Stimulated activated naive CD8-positive, alpha-beta T cell treated with anti-CD3 and anti-CD28 coated beads, Interleukin-15, Interleukin-2, amounts not matched to agents 100 ng/mL and 50 ng/mL, for 24 hours (primary cell): ENCODE measurements around the gene AUTS2.

Experiments
- H3K27ac Mint-ChIP-seq: one replicate; pipeline ENCODE4 v1.8.0; 2021; ENCODE audit warnings: mild to moderate bottlenecking, mixed read lengths
- H3K27me3 Mint-ChIP-seq: one replicate; pipeline ENCODE4 v1.8.0; 2021; ENCODE audit warnings: mixed read lengths
- H3K36me3 Mint-ChIP-seq: one replicate; pipeline ENCODE4 v1.8.0; 2021; ENCODE audit warnings: low read depth, mixed read lengths
- H3K4me1 Mint-ChIP-seq: one replicate; pipeline ENCODE4 v1.8.0; 2021; ENCODE audit warnings: low read depth, mixed read lengths
- H3K4me3 Mint-ChIP-seq: one replicate; pipeline ENCODE4 v1.8.0; 2021; ENCODE audit warnings: mild to moderate bottlenecking, mixed read lengths
- H3K9me3 Mint-ChIP-seq: one replicate; pipeline ENCODE4 v1.8.0; 2021; ENCODE audit warnings: mixed read lengths

AUTS2 gene

DNA sequence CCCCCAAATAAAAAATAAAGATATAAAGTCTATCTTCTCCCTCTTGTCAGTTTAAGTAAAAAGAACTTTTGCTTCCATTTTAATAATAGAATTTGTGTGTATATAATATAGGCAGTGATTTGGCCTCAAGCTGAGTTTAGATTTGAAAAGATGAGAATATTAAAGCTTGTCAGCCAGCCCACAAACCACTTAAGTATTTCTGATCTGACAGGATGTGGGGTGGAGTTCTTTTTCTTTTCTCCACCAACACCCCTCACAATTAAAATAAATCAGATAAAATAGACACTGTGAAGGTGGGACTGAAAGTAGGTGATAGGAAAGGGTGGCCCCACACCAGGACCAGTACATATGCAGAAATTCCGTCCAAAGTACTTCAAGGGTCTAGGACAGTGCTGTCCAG is 714.1 kb downstream of the AUTS2 start:
- H3K27ac Mint-ChIP-seq, result no peak overlapping the region
- no peak overlapping the region for H3K4me3 Mint-ChIP-seq
- H3K9me3 Mint-ChIP-seq, result peaks cover 8% of the 10 kb centered on the region
- H3K4me1 Mint-ChIP-seq, result peaks cover 22% of the 10 kb centered on the region
- H3K27me3 Mint-ChIP-seq, result no peaks in the 10 kb centered on the region
- H3K36me3 Mint-ChIP-seq, result no peaks in the 10 kb centered on the region

DNA sequence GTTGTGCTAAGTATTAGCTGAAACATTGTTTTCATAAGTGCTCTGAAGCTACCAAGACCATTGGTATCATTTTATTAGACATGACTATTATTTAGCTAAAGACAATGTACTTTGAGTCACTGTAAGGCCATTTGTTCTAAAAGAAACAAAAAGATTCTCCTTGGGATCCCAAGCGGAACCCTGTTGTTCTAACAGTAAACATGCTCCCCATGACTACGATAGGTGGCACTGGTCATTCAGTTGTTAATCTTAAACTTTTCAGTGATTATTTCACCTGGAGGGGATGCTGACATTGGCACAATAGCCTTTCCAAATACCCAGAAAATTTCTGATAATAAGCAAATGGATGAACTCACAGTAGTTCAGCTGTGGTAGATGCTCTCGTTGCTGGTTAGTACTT is 715.0 kb downstream of the AUTS2 start:
- Mint-ChIP-seq H3K4me3 (no peak overlapping the region), H3K27me3 (no peaks in the 10 kb centered on the region), H3K36me3 (no peaks in the 10 kb centered on the region), H3K27ac (no peak overlapping the region), H3K9me3 (peaks cover 8% of the 10 kb centered on the region), H3K4me1 (peaks cover 21% of the 10 kb centered on the region)

DNA sequence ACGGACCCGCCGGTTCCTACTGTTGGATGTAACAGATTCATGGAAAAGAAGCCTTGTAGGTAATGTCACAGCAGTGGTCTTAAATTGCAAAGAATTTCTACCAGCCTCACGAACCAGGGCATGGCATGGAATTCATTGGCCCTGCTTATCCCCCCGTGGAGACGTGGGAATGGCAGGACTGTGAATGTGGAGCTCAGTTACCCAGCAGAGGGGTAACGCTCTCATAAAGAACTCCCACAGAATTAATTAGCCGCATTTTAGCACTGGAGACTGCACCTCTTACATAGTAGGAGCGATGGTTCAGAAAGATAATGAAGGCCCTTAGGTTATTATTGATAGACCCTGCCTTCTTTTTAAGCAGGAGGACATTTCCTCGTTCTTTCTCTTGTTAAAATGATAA is 715.4 kb downstream of the AUTS2 start:
- Mint-ChIP-seq H3K27ac (no peak overlapping the region), H3K9me3 (peaks cover 8% of the 10 kb centered on the region), H3K27me3 (no peaks in the 10 kb centered on the region), H3K36me3 (no peaks in the 10 kb centered on the region), H3K4me3 (no peak overlapping the region), H3K4me1 (peaks cover 25% of the 10 kb centered on the region)

DNA sequence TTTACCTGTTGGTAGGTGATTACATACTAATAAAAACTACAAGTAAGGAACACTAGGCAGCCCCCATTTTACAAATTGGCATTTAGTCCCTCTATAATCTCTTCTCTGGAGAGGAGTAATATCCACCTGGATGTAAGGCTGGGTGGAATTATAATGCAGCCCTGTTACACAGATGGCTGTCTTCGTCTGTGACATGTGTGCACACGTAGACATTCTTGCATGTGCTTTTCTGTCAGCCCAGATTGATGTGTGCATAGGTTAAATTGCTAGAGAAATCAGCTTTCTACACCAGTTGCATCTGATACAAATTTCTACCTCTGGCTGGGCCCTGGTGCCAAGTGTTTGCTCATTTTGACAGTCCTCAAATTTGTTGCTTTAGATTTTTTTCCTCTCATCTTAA is 715.9 kb downstream of the AUTS2 start:
- peaks cover 26% of the 10 kb centered on the region for H3K4me1 Mint-ChIP-seq
- H3K9me3 Mint-ChIP-seq, result peaks cover 8% of the 10 kb centered on the region
- H3K27ac Mint-ChIP-seq, result no peak overlapping the region
- H3K27me3 Mint-ChIP-seq, result no peaks in the 10 kb centered on the region
- no peaks in the 10 kb centered on the region for H3K36me3 Mint-ChIP-seq
- H3K4me3 Mint-ChIP-seq, result no peak overlapping the region

DNA sequence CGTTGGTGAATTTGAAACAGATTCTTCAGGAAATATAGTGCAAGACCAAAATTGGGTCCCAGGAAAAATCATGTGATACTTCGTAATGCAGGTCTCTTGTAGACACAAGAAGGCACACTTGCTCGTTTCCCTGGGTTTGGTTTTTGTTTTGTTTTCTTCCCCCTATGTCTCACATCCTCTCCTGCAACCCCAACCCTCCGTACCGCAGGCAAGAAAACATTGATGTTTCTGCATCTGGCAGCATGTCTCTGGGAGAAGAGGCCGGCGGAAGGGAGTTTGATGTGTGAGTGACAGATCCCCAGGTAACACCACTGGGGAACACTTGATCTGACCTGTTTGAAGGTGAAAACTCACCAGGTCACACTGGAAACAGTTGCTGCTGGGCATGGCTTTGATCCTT is 718.5 kb downstream of the AUTS2 start:
- H3K27me3 Mint-ChIP-seq, result no peaks in the 10 kb centered on the region
- no peaks in the 10 kb centered on the region for H3K36me3 Mint-ChIP-seq
- no peak overlapping the region for H3K4me3 Mint-ChIP-seq
- H3K9me3 Mint-ChIP-seq, result peaks cover 4% of the 10 kb centered on the region
- peaks cover 26% of the 10 kb centered on the region for H3K4me1 Mint-ChIP-seq
- no peak overlapping the region for H3K27ac Mint-ChIP-seq

DNA sequence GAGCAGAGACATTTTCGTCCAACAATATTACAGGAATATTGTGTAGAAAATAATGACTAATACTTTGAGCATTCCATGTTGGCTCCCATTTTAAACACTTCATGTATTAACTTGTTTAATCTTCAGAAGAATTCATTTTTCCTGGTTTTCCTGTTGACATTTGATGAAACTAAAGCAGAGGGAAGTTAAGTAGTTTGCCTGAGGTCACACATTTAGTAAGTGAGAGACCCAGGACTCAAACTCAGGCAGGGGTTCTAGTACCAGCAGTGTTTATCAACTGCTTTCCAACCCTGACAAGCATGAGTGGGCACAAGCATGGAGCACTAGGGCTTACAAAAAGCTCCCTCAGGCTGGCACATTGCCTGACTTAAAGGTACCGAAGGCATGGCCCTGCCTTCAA is 719.1 kb downstream of the AUTS2 start:
- H3K27me3 Mint-ChIP-seq, result no peaks in the 10 kb centered on the region
- no peak overlapping the region for H3K27ac Mint-ChIP-seq
- H3K4me1 Mint-ChIP-seq, result peaks cover 21% of the 10 kb centered on the region

DNA sequence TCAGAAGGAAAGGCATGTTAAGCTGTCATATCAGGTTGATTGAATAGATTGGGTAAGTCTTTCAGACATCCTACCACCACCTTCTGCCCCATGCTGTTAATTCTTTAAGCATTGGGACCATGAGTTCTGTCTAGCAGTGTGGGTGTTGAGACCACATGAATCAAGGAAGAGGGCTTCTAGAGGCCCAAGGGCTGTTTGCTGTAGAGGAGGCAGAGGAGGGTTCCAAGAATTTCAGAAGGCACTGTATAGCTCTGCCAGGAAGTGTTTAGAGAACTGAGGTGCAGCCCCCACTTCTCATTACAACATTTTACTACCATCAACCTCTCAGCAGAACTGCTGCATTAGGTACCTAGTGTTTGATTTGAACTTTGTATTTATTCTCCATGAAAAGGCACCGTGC is 720.2 kb downstream of the AUTS2 start:
- Mint-ChIP-seq H3K4me3 (no peak overlapping the region), H3K36me3 (no peaks in the 10 kb centered on the region), H3K27me3 (no peaks in the 10 kb centered on the region), H3K9me3 (peaks cover 4% of the 10 kb centered on the region), H3K4me1 (peaks cover 18% of the 10 kb centered on the region), H3K27ac (no peak overlapping the region)

More for the DNA sequence above, 719.1 kb downstream of the AUTS2 start:
- no peak overlapping the region for H3K4me3 Mint-ChIP-seq
- H3K36me3 Mint-ChIP-seq, result no peaks in the 10 kb centered on the region
- H3K9me3 Mint-ChIP-seq, result peaks cover 4% of the 10 kb centered on the region

DNA sequence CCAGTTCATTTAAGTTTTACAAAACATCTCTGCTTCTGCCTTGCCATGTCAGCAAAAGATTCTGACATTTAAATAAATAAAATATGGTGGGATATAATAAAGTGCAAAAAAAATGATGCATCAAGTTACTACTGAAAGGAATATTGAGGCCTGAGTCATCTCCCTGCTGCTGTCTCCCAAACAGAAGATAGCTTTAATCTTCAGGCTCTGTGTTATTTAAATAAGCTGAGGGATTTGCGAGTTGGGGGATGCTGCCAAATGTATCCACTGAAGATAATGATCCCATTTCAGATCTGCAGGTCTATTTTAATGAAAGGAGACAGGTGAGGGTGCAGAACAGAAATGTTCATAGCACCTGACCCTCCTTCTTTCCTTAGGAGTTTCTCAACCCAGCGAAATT is 720.8 kb downstream of the AUTS2 start:
- Mint-ChIP-seq H3K27ac (no peak overlapping the region), H3K4me1 (peaks cover 18% of the 10 kb centered on the region), H3K4me3 (no peak overlapping the region)

DNA sequence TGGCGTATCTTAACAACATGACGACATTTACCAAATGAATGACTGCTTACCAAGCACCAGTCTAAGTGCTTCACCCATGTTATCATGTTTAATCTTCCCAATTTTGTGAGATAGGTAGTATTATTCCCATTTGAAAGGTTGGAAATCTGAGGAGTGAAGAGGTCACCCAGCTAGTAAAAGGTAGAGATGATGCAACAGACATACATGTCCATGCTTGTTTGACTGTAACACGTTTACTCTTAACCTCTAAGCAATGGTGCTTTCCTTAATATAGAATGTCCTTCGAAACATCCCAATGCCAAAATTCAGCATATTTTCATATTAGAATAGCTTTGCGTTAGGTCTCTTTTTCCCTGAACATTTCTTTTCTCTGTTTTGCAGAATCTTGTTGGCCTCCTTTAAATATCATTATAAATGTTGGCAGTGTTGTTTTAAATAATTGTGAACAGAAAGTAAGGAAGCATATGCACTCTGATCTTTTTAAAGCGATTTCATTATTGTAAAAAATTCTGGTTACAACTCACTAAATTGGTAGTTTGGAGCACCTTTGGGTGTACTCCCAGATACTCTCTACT is 722.8 kb downstream of the AUTS2 start:
- H3K27me3 Mint-ChIP-seq, result no peaks in the 10 kb centered on the region
- H3K4me3 Mint-ChIP-seq, result no peak overlapping the region
- no peaks in the 10 kb centered on the region for H3K9me3 Mint-ChIP-seq
- H3K36me3 Mint-ChIP-seq, result no peaks in the 10 kb centered on the region
- H3K4me1 Mint-ChIP-seq, result peaks cover 18% of the 10 kb centered on the region
- no peak overlapping the region for H3K27ac Mint-ChIP-seq

More for the DNA sequence above, 720.8 kb downstream of the AUTS2 start:
- no peaks in the 10 kb centered on the region for H3K36me3 Mint-ChIP-seq
- peaks cover 4% of the 10 kb centered on the region for H3K9me3 Mint-ChIP-seq
- no peaks in the 10 kb centered on the region for H3K27me3 Mint-ChIP-seq

DNA sequence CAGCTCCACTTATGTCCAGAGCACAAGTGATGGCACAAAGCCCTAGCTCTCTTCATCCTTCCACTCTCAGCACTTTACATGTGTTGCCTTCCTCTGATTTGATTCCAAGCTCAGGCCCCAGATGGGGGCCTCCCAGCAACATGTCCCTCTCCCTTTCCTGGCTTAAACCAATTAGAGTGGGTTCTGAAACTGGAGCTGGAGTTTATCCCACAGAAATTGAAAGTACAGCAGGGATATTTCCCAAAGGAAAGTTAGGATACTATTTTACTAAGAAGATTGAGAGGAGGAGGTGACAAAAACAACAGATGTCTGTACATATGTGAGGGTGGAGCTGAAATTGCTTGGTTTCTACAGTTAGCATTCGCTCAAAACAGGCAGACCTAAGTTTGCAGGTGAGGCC is 724.6 kb downstream of the AUTS2 start:
- Mint-ChIP-seq H3K27ac (no peak overlapping the region), H3K4me1 (peaks cover 9% of the 10 kb centered on the region), H3K36me3 (no peaks in the 10 kb centered on the region), H3K27me3 (no peaks in the 10 kb centered on the region), H3K9me3 (no peaks in the 10 kb centered on the region), H3K4me3 (no peak overlapping the region)

DNA sequence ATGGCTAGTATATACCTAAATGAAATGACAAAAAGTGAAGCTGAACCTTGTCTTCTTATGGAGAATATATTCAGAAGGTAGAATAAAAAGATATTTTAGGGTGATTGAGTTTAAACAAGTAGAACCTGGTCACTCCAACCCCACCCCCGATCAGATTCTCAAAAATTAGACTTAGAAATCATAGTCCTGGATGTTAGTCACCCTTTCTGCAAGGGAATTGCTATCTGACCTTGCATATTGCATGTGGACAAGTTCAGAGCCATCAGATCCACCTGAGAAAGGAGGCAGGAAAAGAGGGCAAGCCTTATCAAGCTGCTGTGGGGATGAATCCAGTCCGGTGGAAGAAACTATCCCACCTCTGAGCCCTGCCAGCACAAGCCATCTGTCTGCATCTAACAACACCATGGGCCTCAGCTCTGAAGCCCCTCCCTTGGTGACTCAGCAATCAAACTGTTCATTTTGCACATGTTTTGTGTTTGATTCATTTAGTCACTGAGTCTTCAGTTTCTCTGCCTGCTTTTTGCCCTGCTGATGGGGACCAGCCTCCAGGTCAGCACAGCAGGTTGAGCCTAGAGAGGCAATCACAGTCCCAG is 727.3 kb downstream of the AUTS2 start:
- H3K4me3 Mint-ChIP-seq, result no peak overlapping the region
- H3K36me3 Mint-ChIP-seq, result no peaks in the 10 kb centered on the region
- H3K27me3 Mint-ChIP-seq, result no peaks in the 10 kb centered on the region

DNA sequence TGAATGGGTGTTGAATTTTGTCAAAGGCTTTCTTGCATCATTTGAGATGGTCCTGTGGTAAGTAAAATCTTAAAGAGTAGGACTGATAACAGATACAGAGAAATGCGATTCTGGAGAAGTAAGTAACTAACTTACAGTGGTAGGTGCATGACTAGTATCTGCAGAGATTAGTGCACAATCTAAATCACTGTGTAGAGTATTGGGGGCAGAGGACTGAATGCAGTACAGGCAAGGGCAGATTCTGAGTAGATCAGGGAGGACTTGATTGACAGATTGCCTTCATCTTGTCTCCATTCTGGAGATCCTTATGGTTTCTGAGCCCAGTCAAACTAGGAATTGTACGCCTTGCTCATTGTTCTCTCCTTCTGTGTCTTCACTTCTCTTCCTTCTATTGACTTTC is 736.0 kb downstream of the AUTS2 start:
- Mint-ChIP-seq H3K36me3 (no peaks in the 10 kb centered on the region), H3K27me3 (peaks cover 3% of the 10 kb centered on the region), H3K27ac (no peak overlapping the region), H3K4me3 (no peak overlapping the region), H3K4me1 (peaks cover 13% of the 10 kb centered on the region), H3K9me3 (no peaks in the 10 kb centered on the region)

More for the DNA sequence above, 727.3 kb downstream of the AUTS2 start:
- H3K9me3 Mint-ChIP-seq, result no peaks in the 10 kb centered on the region
- no peaks in the 10 kb centered on the region for H3K4me1 Mint-ChIP-seq
- H3K27ac Mint-ChIP-seq, result no peak overlapping the region

DNA sequence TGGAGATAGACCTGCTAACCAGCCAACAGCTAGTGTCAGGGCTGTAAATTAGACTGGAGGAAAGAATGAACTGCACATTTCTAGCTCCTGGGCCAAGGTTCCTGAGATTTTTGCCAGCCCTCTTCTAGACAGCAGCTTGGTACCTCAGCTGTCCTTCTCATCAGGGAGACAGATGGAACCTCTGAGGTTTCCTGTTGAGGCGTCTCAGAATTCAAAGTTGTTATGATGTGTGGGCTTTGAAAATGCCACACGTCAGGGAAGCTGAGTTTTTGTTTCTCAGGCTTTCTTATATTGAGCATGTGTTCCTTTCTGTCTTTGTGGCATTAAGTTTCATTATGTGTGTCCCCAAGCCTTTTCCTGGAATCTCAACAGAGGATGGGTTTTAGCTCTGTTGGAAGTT is 736.6 kb downstream of the AUTS2 start:
- no peaks in the 10 kb centered on the region for H3K9me3 Mint-ChIP-seq
- peaks cover 13% of the 10 kb centered on the region for H3K4me1 Mint-ChIP-seq
- H3K36me3 Mint-ChIP-seq, result no peaks in the 10 kb centered on the region
- H3K4me3 Mint-ChIP-seq, result no peak overlapping the region
- H3K27me3 Mint-ChIP-seq, result peaks cover 3% of the 10 kb centered on the region
- no peak overlapping the region for H3K27ac Mint-ChIP-seq

DNA sequence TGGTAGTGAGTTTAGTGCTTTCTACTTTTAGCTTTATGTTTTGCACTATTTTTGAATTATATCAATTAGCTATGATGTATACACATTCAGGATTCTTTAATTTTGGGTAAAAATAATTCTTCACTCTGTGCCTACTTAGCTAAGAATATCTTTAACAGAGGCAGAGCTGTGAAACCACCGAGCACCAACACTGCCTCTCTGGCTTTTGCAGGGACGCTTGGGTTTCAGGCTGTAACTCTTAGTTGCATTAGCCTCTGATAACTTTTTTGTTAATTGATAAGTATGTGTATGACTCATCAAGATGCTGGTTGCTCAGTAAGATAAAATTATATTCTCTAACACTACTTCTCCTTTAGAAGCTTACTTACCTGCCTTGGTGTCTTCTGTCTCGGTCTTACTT is 738.3 kb downstream of the AUTS2 start:
- H3K27ac Mint-ChIP-seq, result no peak overlapping the region
- peaks cover 13% of the 10 kb centered on the region for H3K4me1 Mint-ChIP-seq
- no peaks in the 10 kb centered on the region for H3K9me3 Mint-ChIP-seq
- peaks cover 3% of the 10 kb centered on the region for H3K27me3 Mint-ChIP-seq
- no peaks in the 10 kb centered on the region for H3K36me3 Mint-ChIP-seq
- no peak overlapping the region for H3K4me3 Mint-ChIP-seq

DNA sequence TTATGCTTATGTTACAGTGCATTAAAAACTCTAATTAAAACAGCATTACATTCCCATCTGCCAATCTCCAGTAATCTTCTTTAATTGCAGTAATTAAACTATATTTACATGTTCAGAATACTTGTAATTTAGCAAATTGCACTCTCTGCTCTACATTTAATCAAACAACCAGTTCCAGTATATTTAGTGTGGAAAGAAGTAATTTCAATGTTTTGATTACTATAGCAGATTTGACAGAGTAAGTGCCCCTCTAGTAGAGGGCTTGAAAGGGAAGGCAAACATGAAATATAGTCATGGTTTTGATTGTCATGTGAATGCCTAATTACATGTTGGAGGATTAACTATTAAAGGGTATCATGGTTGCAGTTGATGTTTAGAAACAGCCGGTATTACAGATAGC is 739.7 kb downstream of the AUTS2 start:
- Mint-ChIP-seq H3K4me3 (no peak overlapping the region), H3K36me3 (no peaks in the 10 kb centered on the region), H3K9me3 (no peaks in the 10 kb centered on the region)

DNA sequence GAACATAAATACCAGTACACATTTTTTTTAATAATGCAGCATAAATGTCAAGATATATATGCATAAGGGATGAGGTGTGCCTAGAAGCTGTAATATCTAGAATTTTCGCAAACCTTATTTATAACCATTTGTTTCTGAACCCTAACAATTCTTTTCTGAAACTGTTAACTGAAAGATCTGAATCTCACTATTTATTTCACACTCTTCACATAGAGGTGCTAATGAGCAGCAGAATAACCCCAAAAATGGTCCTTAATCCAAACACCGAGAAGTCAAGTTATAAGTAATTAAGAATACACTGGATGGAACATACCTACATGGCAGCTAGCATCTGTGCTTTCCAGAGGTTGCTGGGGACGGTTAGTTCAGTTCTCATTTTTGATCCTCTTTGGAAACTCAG is 742.0 kb downstream of the AUTS2 start:
- Mint-ChIP-seq H3K27me3 (no peaks in the 10 kb centered on the region), H3K4me3 (no peak overlapping the region), H3K36me3 (no peaks in the 10 kb centered on the region), H3K9me3 (no peaks in the 10 kb centered on the region), H3K27ac (no peak overlapping the region), H3K4me1 (peaks cover 5% of the 10 kb centered on the region)

More for the DNA sequence above, 739.7 kb downstream of the AUTS2 start:
- no peak overlapping the region for H3K27ac Mint-ChIP-seq
- no peaks in the 10 kb centered on the region for H3K27me3 Mint-ChIP-seq
- H3K4me1 Mint-ChIP-seq, result peaks cover 13% of the 10 kb centered on the region
